ENCODE data around the gene RIOX2. TPM values are rescaled to one million over a fixed set of nuclear protein-coding genes. Genes with fewer than 3 reads are reported as not detected.

Gene RIOX2
- total RNA-seq, 1 donor from 2014 or later, result 10.4 TPM

GRCh38 chr3:97957617-97958311 lies 14.5 kb downstream of the RIOX2 start:
- DNase-seq (ENCODE audit: low spot score), result no peak
- no peak overlapping the region for H3K27ac Mint-ChIP-seq
- no peaks in the 10 kb centered on the region for H3K79me2 ChIP-seq (ENCODE audit: low read depth)
- no peaks in the 10 kb centered on the region for H3K9me3 ChIP-seq (ENCODE audit: low read depth)
- H3K9ac ChIP-seq, result no peak overlapping the region
- H3K36me3 ChIP-seq, result no peaks in the 10 kb centered on the region
- no peaks in the 10 kb centered on the region for H3K4me1 ChIP-seq
- H2AFZ ChIP-seq (replicated peaks), result no peak overlapping the region
- H3K4me1 Mint-ChIP-seq, result no peaks in the 10 kb centered on the region
- H3F3A ChIP-seq (ENCODE audit: low read depth), result no peaks in the 10 kb centered on the region
- H3K27me3 ChIP-seq, result no peaks in the 10 kb centered on the region
- H3K9me3 Mint-ChIP-seq, result no peaks in the 10 kb centered on the region
- no peak overlapping the region for H3K4me3 Mint-ChIP-seq
- no peak overlapping the region for H3K4me2 ChIP-seq
- H3K27ac ChIP-seq, result no peak overlapping the region
- no peaks in the 10 kb centered on the region for H4K20me1 ChIP-seq (ENCODE audit: low read depth)
- no peaks in the 10 kb centered on the region for H3K36me3 Mint-ChIP-seq
- H3K4me3 ChIP-seq, result no peak overlapping the region
- no peaks in the 10 kb centered on the region for H3K27me3 Mint-ChIP-seq (ENCODE audit: insufficient read depth, low read depth)
- TF ChIP-seq EZH2 (IDR thresholded peaks at IDR 0.05) (no peak), EZH2phosphoT487 (IDR thresholded peaks at IDR 0.05) (no peak)
- TF ChIP-seq, protein P1, sequence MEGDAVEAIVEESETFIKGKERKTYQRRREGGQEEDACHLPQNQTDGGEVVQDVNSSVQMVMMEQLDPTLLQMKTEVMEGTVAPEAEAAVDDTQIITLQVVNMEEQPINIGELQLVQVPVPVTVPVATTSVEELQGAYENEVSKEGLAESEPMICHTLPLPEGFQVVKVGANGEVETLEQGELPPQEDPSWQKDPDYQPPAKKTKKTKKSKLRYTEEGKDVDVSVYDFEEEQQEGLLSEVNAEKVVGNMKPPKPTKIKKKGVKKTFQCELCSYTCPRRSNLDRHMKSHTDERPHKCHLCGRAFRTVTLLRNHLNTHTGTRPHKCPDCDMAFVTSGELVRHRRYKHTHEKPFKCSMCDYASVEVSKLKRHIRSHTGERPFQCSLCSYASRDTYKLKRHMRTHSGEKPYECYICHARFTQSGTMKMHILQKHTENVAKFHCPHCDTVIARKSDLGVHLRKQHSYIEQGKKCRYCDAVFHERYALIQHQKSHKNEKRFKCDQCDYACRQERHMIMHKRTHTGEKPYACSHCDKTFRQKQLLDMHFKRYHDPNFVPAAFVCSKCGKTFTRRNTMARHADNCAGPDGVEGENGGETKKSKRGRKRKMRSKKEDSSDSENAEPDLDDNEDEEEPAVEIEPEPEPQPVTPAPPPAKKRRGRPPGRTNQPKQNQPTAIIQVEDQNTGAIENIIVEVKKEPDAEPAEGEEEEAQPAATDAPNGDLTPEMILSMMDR (IDR thresholded peaks at IDR 0.05), result no peak

GRCh38 chr3:97956051-97956450 lies 16.2 kb downstream of the RIOX2 start:
- no peaks in the 10 kb centered on the region for H3K4me1 ChIP-seq
- H3K36me3 ChIP-seq, result no peaks in the 10 kb centered on the region
- no peaks in the 10 kb centered on the region for H4K20me1 ChIP-seq (ENCODE audit: low read depth)
- no peak for TF ChIP-seq EZH2phosphoT487 (IDR thresholded peaks at IDR 0.05)
- TF ChIP-seq, protein P1 (IDR thresholded peaks at IDR 0.05), result no peak
- no peak for TF ChIP-seq EZH2 (IDR thresholded peaks at IDR 0.05)
- no peak for DNase-seq (ENCODE audit: low spot score)
- no peak overlapping the region for H3K4me3 ChIP-seq
- no peaks in the 10 kb centered on the region for H3K9me3 Mint-ChIP-seq
- H3K4me2 ChIP-seq, result no peak overlapping the region
- H3K27ac Mint-ChIP-seq, result no peak overlapping the region
- H3K27me3 ChIP-seq, result no peaks in the 10 kb centered on the region
- no peak overlapping the region for H2AFZ ChIP-seq (replicated peaks)
- H3K27ac ChIP-seq, result no peak overlapping the region
- no peaks in the 10 kb centered on the region for H3K9me3 ChIP-seq (ENCODE audit: low read depth)
- no peaks in the 10 kb centered on the region for H3F3A ChIP-seq (ENCODE audit: low read depth)
- no peaks in the 10 kb centered on the region for H3K79me2 ChIP-seq (ENCODE audit: low read depth)
- H3K4me1 Mint-ChIP-seq, result no peaks in the 10 kb centered on the region
- H3K4me3 Mint-ChIP-seq, result no peak overlapping the region
- no peaks in the 10 kb centered on the region for H3K27me3 Mint-ChIP-seq (ENCODE audit: insufficient read depth, low read depth)
- no peaks in the 10 kb centered on the region for H3K36me3 Mint-ChIP-seq
- H3K9ac ChIP-seq, result no peak overlapping the region

- H3K4me1 Mint-ChIP-seq, result no peaks in the 10 kb centered on the region
- H3K4me2 ChIP-seq, result no peak overlapping the region
- H3K27ac Mint-ChIP-seq, result no peak overlapping the region
- H3K27me3 Mint-ChIP-seq (ENCODE audit: insufficient read depth, low read depth), result no peaks in the 10 kb centered on the region
- H3K9me3 Mint-ChIP-seq, result no peaks in the 10 kb centered on the region
- H3K36me3 Mint-ChIP-seq, result peaks cover 6% of the 10 kb centered on the region
- no peak overlapping the region for H3K27ac ChIP-seq
- H3F3A ChIP-seq (ENCODE audit: low read depth), result no peaks in the 10 kb centered on the region
- H3K27me3 ChIP-seq, result no peaks in the 10 kb centered on the region
- H3K79me2 ChIP-seq (ENCODE audit: low read depth), result no peaks in the 10 kb centered on the region
- no peak overlapping the region for H3K4me3 ChIP-seq
- no peak overlapping the region for H2AFZ ChIP-seq (replicated peaks)
- TF ChIP-seq, protein P1 (IDR thresholded peaks at IDR 0.05), result no peak
- no peak overlapping the region for H3K9ac ChIP-seq
- no peak for DNase-seq (ENCODE audit: low spot score)
- H3K9me3 ChIP-seq (ENCODE audit: low read depth), result no peaks in the 10 kb centered on the region
- H3K4me3 Mint-ChIP-seq, result no peak overlapping the region
- H3K36me3 ChIP-seq, result no peaks in the 10 kb centered on the region
- no peaks in the 10 kb centered on the region for H3K4me1 ChIP-seq
- H4K20me1 ChIP-seq (ENCODE audit: low read depth), result no peaks in the 10 kb centered on the region
Observed at GRCh38 chr3:97954228-97954827, 17.9 kb downstream of the RIOX2 start.
